LNCAP (cell line): Measurements from ENCODE around the gene PTN.

Source experiments
- TF ChIP-seq, protein P1 (sequence below): fragments of 450-650 bp; IDR thresholded peaks from 2 replicates; pipeline ENCODE4 v1.5.1; 2017; ENCODE audit warnings: mild to moderate bottlenecking

PTN gene

DNA sequence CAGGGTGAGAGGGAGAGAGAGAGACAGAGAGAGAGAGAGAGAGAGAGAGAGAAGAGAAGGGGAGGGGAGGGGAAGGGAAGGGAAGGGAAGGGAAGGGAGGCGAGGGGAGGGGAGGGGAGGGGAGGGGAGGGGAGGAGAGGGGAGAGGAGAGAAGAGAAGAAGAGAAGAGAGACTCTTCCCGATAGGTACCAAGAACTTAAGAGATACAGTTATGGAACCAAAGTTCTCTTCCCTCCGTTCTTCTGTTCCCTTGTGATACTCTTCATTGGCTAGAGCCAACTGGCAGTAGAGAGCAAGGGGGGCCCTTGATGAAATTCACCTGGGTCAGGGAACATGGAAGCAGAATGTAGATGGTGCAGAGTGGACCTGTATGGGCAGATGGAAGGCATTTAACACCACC lies 122.1 kb downstream of the PTN start:
- TF ChIP-seq, protein P1, sequence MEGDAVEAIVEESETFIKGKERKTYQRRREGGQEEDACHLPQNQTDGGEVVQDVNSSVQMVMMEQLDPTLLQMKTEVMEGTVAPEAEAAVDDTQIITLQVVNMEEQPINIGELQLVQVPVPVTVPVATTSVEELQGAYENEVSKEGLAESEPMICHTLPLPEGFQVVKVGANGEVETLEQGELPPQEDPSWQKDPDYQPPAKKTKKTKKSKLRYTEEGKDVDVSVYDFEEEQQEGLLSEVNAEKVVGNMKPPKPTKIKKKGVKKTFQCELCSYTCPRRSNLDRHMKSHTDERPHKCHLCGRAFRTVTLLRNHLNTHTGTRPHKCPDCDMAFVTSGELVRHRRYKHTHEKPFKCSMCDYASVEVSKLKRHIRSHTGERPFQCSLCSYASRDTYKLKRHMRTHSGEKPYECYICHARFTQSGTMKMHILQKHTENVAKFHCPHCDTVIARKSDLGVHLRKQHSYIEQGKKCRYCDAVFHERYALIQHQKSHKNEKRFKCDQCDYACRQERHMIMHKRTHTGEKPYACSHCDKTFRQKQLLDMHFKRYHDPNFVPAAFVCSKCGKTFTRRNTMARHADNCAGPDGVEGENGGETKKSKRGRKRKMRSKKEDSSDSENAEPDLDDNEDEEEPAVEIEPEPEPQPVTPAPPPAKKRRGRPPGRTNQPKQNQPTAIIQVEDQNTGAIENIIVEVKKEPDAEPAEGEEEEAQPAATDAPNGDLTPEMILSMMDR, result no peak

DNA sequence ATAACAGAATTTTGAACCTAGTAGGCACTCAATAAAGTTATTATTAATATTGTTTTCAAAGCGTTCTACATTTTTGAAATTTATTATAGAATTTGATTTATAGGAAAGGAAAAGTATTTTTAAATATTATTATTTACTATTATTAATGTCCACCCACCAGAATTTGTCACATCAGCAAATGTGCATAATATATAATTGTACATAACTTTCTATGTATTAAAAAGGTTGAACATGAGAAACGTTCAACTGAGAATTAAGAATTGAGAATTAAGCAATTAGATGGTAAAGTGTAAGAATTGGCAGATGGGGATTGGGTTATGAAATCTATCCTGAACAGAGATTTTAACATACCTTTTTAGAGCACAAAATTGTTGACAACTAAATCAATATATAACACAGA lies 129.8 kb downstream of the PTN start:
- TF ChIP-seq, protein P1, result no peak

DNA sequence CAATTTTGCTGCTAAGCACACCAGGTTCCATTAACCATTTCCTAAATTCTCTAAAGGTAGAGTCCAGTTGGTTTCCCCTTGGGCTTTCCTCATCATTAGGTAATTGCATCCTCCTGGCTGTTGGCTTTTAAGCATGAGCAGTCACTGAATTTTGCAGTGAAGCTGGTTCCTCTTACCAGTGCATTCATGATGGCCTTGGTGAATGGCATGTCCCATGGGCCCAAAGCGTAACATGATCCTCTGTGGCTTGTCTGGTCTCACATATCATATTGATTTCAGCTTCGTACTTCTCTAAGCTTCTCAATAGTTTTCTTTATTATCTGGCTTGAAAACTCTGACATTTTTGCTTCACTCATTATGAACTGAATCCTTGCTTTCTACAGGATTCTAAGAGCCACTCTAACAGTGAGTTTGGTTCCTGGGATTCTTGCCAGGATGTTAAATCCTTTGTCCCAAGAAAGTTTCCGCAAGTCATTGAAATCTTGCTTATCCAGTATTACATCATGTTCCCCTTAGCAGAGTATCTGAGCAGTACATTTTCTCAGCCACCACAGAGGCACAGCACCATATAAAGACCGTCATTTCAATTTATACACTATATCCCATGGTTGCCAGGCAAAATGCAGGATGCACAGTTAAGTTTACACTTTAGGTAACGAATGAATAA lies 134.2 kb downstream of the PTN start:
- TF ChIP-seq, protein P1, result no peak

DNA sequence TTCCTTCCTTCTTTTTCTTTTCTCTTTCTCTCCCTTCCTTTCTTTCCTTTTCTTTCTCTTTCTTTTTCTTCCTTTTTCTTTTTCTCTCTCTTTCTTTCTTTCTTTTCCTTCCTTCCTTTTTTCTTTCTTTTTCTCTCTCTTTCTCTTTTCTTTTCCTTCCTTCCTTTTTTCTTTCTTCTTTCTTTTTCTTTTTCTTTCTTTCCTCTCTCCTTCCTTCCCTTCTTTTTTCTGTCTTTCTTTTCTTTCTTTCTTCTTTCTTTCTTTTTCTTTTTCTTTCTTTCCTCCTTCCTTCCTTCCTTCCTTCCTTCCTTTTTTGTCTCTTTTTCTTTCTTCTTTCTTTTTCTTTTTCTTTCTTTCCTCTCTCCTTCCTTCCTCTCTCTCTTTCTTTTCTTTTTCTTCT lies 136.8 kb downstream of the PTN start:
- TF ChIP-seq, protein P1, result no peak

DNA sequence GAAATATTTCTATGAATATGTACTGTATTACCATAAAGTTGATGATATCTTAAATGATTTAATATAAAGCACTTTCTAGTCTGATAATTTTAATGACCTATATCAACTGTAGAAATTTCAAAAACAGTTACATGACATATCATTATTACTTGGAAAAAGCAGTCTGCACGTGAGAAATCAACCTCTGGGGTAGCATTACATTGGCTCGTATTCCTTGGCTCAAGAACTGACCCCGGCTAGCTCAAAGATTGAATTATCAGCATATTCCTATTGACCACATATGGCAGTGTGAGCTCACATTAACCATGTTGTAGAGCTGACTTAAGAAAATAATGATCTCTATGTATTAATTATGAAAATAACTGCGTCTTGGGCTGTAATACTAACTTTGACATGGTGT lies 139.3 kb downstream of the PTN start:
- TF ChIP-seq, protein P1, result no peak

DNA sequence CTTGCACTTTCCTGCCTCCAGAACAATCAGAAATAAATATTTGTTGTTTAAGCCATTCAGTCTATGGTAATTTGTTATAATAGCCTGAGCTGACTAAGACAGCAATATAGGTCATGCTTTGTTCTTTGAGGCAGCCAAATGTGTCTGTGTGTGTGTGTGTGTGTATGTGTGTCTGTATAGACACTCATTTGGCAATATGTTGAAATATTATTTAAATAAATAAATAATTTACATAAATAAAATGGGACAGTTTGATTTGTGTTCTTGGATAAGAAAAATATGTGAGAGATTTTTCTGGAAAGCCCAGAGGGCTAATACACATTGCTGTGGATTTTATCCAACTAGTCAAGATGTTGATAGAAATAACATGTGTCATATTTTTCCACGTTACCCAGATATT lies 140.2 kb downstream of the PTN start:
- TF ChIP-seq, protein P1, result no peak

DNA sequence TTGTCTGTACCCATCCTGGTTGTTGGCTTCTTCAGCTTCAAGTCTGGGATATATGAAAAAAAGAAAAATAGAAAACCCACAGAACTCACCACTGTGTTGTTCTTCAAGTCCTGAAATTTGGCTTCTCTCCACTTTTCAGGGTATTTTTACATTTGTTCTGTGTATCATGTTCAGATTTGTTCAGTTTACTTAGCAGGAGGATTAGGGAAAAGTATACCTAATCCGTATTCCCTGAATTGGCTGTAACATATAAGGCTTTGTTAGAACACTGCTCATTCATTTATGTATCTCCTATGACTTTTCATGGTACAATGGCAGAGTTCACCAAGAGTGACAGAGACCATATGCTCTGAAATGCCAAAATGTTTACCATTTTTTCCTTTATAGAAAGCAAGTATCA lies 146.9 kb downstream of the PTN start:
- TF ChIP-seq, protein P1, result no peak

DNA sequence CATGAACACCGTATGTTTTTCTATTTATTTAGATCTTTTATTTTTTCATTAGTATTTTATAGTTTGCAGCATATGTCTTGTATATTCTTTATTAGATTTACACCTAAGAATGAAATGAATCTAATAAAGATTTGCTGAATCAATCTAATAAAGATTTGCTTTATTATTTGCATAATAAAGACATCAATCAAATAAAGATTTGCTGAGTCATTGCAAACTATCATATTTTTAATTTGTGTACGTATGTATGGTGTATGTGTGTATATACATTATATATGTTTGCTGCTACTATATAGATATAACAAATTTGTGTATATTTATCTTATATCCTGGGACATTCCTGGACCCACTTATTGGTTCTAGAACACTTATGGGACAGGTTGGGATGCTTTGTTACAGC lies 147.5 kb downstream of the PTN start:
- TF ChIP-seq, protein P1, result no peak
